NCI-H446 treated with DMSO at 0.1 percent for 48 hours (cell line): ENCODE results near the gene CLEC10A.

ENCODE experiments used
- DNase-seq: peaks from one replicate; lab custom pipeline; 2025; lab: John Stamatoyannopoulos, UW

The CLEC10A gene

GRCh38 chr17:7038025-7038862 lies 41.8 kb downstream of the CLEC10A start:
- DNase-seq: no peak

GRCh38 chr17:7035591-7036368 lies 44.3 kb downstream of the CLEC10A start, which contains the start of gene SLC16A13:
TSS of gene SLC16A13 (plus strand) at chr17:7036015. CDS start at chr17:7036383, 368 bp downstream.
- peak; percentile 62 for DNase-seq

- no peak for DNase-seq
Observed at GRCh38 chr17:7034955-7035590, 45.0 kb downstream of the CLEC10A start.

- DNase-seq: no peak
Observed at GRCh38 chr17:7029659-7030058, 50.4 kb downstream of the CLEC10A start.

- DNase-seq: no peak
Observed at GRCh38 chr17:7029096-7029495, 51.0 kb downstream of the CLEC10A start.

- DNase-seq: no peak
Observed at GRCh38 chr17:7027335-7027734, 52.7 kb downstream of the CLEC10A start.

GRCh38 chr17:7026471-7027115 lies 53.5 kb downstream of the CLEC10A start:
- DNase-seq: no peak

GRCh38 chr17:7025245-7025644 lies 54.8 kb downstream of the CLEC10A start:
- DNase-seq: no peak
